ENCODE data around the gene XIRP2.
A peak's percentile ranks its signal among the peaks of the same experiment; 100 is the strongest.

Gene XIRP2

GRCh38 chr2:167140767-167141166 is 252.5 kb downstream of the XIRP2 start:
- DNase-seq, result peak; percentile 62

DNA sequence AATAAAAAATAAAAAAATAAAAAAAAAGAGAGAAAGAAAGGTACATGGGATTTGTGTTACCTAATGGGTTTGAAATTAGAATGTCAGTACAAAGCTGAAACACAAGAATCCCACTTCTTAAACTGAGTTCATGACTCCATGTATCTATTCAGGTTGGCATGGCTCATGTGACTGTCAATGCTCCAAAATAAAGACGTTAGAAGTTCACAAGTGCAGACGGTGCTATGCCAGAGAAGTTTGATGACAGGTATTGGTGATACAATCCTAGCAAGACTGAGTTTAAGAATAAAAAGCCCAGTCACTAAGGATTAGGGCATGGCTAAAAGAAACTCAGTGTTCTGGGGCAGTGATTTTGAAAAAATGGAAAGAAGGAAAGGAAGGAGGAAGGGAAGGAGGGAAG is 254.3 kb downstream of the XIRP2 start:
- no peak for DNase-seq

- DNase-seq, result no peak
These were observed 256.1 kb downstream of the XIRP2 start for GRCh38 chr2:167144179-167144898.

DNA sequence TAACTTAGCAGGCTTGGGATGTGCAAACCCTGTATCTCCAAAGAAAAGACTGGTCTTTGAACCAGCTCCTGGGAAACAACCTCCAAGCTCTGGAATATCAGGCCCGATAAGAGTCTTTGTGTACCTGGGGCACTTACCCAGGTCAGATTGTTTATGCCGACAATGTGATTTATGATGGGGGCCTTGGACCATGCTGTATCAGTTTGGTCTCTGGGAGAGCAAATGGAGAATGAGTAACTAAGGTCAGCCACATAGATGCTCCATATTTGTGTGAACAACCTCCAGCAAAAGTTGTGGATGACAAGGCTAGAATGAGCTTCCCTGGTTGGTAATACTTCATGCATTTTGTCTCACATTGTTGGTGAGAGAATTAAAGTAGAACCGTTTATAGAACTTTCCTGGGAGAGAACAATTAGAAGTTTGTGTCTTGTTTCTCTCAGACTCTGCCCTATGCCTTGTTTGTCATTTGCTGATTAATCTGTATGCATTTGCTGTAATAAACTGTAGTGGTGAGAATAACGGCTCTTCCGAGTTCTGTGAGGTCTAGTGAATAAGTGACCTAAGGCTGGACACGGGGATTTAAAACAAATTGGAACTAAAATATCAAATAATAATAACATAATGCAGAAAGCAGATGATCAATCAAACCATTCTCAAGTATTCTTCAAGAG is 259.1 kb downstream of the XIRP2 start:
- DNase-seq, result no peak

DNA sequence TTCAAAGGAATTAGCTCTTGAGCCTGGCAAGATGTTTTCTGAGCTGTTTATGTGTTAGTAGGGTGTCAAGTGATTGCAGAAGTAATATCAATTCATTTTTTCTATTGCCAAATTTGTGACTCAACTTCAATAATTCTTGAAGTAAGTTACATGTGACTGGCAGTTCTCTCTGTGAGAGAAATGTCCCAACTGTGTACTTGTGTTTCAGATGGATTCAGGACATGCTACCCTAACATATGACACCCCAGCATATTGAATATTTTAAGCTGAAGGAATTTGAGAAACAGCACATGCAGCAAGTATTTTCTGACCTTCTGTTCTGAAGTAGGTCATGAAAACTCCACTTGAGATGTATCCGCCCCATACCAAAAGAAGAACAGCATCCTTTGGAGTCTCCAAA is 263.6 kb downstream of the XIRP2 start:
- DNase-seq, result no peak

DNA sequence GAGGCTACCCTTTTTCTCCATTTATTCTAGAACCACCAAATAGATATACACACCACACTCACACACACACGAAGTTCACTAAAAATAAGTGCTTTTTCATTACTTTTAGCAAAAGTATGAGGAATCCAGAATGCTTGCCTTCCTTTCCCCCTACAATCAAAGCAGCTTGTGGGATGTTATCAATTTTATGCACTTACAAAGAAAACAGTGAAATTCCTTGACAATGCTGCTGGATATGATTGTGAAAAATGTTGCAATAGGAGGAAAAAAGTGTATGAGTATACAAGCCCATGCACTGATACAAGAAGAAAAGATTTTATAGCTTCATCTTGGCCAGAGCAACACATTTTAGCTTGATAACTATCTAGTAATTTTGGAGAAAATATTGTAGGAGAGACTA is 269.2 kb downstream of the XIRP2 start:
- no peak for DNase-seq

- DNase-seq, result no peak
These were observed 288.9 kb downstream of the XIRP2 start for GRCh38 chr2:167177196-167177595.

DNA sequence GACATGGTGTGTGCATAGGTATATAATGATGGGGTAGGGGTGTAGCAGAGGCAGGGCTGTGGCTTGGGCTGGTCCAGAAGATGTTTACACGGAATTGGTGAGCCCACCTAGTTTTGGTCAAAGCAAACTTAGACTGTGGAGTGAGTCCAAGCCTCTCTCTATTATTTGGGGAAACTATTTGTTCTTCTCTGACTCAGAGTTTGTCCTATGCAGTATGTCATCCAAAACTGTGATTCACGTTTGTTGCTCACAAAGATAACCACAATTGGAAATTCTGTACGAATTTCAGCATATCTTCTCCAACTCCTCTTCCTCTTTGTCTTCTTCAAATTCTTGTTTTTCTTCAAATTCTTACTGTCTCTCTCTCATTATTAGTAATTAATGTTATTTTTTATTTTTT is 292.9 kb downstream of the XIRP2 start:
- DNase-seq, result no peak

DNA sequence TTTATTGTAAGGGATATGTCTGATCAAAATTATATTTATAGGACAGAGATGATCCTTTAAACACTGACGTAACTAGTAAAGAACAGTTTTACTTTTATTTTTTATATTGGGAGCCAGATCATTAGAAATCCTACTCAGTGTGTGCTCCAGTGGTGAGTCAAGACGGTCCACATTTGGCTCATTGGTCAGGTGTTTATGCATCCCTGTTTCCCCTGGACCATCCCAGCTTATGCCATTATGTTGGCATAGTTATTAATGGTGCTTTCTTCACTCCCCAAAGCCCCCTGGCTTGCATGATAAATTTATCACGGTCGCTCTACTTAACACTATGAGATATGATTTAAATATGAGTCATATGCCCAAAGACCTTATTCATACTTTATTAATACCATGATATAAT is 293.4 kb downstream of the XIRP2 start:
- DNase-seq, result no peak

DNA sequence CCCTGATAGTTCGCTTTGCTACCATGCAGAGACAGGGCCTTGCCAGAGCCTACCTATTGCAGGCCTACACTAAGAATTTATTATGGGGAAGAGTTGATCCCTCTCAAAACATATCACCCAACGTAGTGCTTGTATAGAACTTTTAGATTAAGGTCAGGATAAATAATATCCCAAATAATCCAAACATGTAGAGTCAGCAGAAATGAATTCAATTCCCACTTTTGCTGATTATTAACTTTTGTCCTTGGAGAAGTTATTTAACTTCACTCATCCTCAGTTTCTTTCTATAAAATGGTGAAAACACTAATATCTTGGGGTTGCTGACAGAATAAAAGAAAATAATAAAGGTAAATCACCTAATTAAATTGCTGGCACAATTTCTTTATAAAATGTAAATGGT is 294.1 kb downstream of the XIRP2 start:
- DNase-seq, result no peak

DNA sequence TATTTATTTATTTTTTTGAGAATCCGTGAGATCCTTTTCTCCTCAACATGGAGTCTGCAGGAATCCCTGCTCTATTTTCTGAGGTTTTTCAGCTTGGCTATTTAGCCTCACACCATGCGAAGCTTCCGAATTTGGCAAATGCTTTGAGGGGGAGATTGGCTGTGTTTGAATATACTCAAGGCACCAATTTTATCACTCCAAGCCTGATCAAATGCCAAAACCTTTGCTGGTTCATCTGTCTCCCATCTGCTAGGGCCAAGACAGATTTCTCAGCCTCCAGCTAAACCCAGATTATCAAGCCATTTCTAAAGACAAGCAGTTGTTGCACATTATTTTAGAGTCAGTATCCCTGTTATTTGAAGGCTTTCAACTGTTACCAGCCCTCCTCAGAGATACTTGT is 295.7 kb downstream of the XIRP2 start:
- no peak for DNase-seq

DNA sequence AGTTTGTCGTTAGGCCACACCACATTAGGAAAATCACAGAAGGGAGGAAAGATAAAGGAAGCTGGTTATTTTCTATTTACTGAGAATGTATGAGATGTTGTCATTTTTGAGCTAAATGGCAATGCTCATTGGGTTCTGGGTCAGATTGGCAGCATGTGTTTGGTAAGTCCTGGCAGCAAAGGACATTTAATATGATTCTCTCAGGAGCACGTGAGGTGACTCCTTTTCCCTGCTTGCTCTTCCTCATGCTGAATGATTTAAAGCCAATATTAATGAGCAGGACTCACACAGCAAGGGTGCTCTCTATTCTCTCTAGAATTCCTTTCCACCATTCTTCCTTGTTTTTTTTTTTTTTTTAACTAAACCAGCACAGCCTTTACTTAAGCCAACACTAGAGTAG is 298.2 kb downstream of the XIRP2 start:
- no peak for DNase-seq

GRCh38 chr2:167187049-167187727 is 298.9 kb downstream of the XIRP2 start:
- DNase-seq, result no peak

DNA sequence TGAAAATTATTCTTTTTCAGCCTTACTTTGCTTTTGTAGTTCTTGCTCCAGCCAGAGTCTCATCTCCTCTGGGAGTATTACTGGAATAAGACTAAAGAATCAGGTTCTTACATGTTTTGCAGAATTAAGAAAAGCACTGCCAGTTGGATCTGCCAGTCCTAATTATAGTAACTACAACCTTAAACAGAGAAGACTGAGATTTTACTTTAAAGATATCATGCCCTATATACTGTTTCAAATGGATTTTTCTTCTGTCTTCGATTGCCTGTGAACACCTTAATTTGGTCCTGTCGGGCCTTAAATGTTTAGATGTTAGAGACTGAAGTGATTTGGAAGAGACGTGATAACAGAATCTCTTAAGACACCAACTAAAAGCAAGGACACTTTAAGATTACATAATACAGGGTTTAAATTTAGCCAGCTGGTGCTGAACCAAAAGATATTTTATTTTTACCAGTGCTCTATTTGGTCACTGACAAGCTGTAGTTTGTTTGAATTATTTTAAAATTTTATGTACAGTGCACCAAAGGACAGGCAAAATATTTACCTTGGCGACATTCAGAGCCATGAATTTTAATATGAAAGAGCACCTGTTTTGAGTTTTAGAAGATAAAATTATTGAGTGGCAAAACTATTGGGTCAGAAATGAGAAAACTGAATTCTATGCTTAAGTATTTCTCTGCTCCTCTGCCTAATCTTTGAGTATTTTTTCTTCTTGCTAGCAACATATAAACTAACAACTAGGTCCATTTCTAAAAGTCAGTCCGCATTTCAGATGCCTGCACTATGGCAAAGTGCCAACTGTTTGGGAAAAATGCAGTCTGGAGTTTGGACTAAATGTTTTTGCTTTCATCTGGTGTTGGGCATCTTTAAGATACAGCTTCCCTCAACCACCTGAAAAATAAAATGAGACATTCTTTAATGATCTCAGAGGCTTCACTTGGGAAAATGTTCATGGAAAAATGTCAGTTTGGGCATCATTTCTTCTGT is 300.0 kb downstream of the XIRP2 start:
- DNase-seq, result peak; percentile 9

DNA sequence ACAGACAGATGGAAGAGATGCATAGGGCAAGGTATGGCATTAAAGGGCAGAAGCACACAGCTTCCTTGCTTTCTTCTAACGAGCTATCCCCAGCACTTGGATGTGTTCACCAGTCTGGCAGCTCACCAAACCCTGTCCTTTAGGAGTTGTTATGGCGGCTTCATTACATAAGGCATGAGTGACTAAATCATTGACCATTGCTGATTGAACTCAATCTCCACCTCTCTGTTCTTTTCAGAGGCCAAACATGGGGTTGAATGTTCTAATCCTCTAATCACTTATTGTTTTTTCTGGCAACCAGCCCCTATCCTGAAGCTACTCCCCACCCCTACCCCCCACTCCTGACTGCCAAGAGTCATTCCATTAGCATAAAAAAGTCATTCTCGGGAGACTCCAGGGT is 301.8 kb downstream of the XIRP2 start:
- DNase-seq, result no peak

DNA sequence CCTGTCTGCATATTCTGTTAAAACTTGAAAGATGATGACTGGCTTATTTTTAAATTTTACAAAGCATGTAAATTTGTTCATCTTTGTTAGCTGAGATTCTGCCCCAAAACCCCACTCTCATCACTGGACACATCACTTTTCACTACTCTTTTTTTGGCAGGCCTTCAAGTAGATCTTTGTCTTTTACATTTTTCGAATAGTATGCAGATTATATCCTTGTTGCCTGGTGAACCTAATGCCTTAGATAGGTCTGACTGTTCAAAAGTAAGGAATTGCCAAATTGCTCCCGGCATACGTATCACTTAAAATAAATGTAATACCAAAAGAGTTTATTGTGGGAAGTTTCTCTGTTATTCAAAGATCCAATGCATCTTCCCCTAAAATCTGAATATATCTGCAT is 303.3 kb downstream of the XIRP2 start:
- no peak for DNase-seq

DNA sequence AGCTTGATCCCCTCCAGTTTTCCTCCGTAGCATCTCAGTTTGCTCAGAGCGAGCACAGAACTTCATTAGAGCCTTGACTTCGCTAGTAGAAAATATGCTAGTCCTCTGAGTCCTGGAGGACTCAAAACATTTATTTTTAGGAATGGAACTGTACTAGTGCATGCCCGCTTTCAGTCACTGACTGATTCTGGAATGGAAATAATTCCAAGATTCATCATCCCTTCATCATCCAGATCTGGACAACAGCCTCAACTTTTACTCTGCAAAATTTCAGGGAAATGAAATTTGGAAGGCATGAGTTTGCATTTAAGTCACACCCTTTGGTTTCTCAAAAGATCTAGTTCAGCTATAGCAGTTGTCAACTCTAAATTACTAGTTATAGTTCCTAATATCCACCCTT is 304.6 kb downstream of the XIRP2 start:
- no peak for DNase-seq

DNA sequence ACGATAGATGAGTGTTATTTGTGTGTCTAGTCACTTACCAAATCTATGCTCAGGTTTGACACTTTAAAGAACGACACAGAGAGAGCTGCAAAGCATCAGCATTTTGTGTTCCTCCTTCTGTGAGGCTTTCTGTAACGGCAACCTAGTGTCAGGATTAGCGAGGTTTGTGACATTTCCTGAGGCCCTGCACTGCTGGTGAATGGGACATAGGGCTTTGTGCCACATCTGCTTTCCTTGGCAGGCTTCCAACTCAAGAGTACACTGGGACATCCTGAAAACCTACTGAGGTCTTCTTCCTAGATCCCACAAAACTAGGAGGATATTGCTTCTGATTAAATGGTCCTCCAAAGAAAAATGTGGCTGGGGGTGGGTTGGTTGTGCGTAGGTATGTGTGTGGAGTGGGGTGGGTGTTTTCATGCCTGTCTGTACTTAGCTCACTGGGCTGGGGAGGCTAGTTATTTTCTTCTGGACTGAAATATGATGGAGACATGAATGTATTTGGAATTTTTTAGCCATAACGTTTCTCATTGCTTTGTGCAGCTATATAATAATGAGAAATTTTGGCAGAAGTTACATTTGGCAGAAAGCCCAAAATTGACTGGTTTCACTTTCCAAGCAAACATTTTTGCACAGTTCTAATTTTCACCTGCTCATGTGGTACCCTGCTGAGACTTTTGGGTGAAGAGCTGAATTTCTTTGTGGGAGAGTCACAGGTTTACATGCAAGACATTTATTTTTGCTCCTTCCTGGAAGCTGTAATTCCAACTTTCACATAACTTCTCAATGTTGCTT is 308.4 kb downstream of the XIRP2 start:
- peak; percentile 69 for DNase-seq

DNA sequence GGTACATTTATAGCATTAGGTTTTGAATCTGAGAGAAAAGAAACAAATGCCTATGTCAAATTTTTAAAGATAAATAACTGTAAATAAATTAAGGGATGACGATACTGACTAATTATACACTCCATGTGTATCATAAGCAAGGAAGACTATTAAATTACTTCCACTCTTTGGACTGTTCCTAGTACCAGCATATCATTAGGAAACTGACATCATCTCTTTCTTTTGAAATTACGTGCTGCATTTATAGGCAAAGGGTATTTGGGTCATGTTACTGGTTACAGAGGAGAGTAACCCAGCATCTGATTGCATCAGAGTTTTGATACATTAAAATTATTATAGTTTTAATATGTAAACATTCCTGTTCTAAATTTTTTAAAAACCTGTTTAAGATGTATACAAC is 309.7 kb downstream of the XIRP2 start:
- DNase-seq, result peak; percentile 54

DNA sequence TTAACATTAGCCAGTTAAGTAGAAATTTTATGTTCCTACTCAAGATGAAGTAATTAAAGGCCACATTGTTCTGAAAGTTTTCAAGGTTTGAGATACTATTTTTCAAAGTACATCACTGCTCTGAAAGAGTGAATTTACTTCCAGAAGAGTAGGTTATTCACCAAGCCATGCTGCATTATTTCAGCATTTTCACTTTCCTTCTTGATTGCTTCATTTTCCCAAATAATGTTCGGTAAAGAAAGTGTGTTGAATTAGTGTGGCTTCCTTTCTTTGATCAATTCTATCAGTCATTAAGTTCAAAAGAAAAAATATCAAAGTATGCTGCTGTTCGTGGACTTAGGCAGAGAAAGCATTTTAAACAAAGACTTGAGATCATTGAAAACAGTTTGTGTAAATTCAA is 310.3 kb downstream of the XIRP2 start:
- DNase-seq, result no peak

DNA sequence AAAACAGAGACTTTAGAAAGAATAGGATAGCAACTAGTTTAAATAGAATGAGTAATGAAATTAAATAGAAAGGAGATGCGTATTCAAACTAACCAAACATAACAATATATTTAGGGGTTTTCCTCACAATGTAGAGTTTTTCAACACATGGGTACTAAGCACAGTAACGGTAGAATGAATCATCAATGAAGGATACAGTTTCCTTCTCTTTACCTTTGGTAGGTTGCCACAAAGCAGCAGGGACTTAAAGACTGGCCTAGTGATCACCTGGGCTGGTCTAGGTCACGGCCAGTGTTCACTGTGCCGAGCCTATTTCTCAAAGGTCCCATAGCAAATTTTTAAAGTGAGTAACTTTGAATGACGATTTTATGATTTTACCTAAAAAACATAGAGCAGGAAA is 311.7 kb downstream of the XIRP2 start:
- no peak for DNase-seq

DNA sequence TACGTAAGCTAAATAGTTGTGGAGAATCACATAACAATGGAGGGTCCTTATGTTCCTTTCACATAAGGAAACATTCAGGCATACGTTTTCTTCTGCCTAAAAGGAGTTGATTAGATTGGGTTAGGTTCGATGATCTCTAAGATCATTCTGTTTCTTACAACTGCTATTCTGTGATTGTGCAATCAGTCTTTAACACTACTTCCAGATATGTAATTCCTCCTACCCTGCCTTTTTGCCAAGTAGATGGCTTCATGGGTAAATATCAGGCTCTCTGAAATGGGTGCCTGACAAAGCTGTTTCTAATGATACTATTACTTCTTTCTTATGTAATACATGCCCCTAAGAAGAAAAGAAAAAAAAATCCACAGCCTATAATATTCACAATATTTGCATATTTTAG is 321.5 kb downstream of the XIRP2 start:
- no peak for DNase-seq

Measured in eye (tissue), 1 donor.